WTC11 (cell line): ENCODE measurements around the gene MARK2. TPM values are rescaled to one million over a fixed set of nuclear protein-coding genes. Genes with fewer than 3 reads are reported as not detected.

Experiments
- ATAC-seq: fragments of 200-7000 bp; cut with Tn5 transposase; 2 replicates; pipeline ENCODE4 v1.10.0; 2021; ENCODE audit warnings: mild to moderate bottlenecking, moderate library complexity
- CTCF ChIA-PET: fragments of 300-600 bp; sonication (Branson Sonifier 250); formaldehyde crosslinking; loops from one replicate; lab custom pipeline; 2021; ENCODE audit warnings: antibody characterized with exemption; lab: Charles Lee
- POLR2A ChIA-PET: fragments of 350-600 bp; sonication (Branson Sonifier 250); formaldehyde crosslinking; loops from one replicate; lab custom pipeline; 2021; ENCODE audit warnings: antibody characterized with exemption; lab: Charles Lee
- DNase-seq: peaks from one replicate; pipeline ENCODE4 v3.0.0; 2021; ENCODE audit warnings: low spot score
- H3K27ac Mint-ChIP-seq: 2 replicates; pipeline ENCODE4 v1.8.0; 2021; ENCODE audit warnings: mixed read lengths
- H3K27me3 Mint-ChIP-seq: 2 replicates; pipeline ENCODE4 v1.8.0; 2021; ENCODE audit warnings: low read depth, mild to moderate bottlenecking, moderate library complexity, mixed read lengths
- H3K36me3 Mint-ChIP-seq: 2 replicates; pipeline ENCODE4 v1.8.0; 2021; ENCODE audit warnings: mixed read lengths
- H3K4me1 Mint-ChIP-seq: 2 replicates; pipeline ENCODE4 v1.8.0; 2022; ENCODE audit warnings: mixed read lengths
- H3K4me3 Mint-ChIP-seq: 2 replicates; pipeline ENCODE4 v1.8.0; 2021; ENCODE audit warnings: mild to moderate bottlenecking, moderate library complexity, mixed read lengths
- H3K9me3 Mint-ChIP-seq: 2 replicates; pipeline ENCODE4 v1.8.0; 2021; ENCODE audit warnings: mixed read lengths
- CBFB ChIP-seq: sonication (generic); formaldehyde crosslinking; IDR thresholded peaks from 2 replicates; pipeline ENCODE4 v1.8.1; 2022; ENCODE audit warnings: mild to moderate bottlenecking, low read depth, missing genetic modification reagents
- CREB1 ChIP-seq: sonication (generic); formaldehyde crosslinking; IDR thresholded peaks from 2 replicates; pipeline ENCODE4 v1.8.0; 2023; ENCODE audit warnings: mild to moderate bottlenecking, missing genetic modification reagents
- CREM ChIP-seq: sonication (generic); formaldehyde crosslinking; IDR thresholded peaks from 2 replicates; pipeline ENCODE4 v1.8.1; 2022; ENCODE audit warnings: mild to moderate bottlenecking, missing genetic modification reagents, moderate library complexity
- CTCF ChIP-seq: fragments of 200-600 bp; IDR thresholded peaks from 2 replicates; pipeline ENCODE4 v1.8.0; 2022; ENCODE audit warnings: antibody characterized with exemption
- E2F1 ChIP-seq: sonication (generic); formaldehyde crosslinking; IDR thresholded peaks from 2 replicates; pipeline ENCODE4 v1.8.0; 2022; ENCODE audit warnings: mild to moderate bottlenecking, missing genetic modification reagents
- E2F5 ChIP-seq: sonication (generic); formaldehyde crosslinking; IDR thresholded peaks from 2 replicates; pipeline ENCODE4 v1.8.1; 2022; ENCODE audit warnings: mild to moderate bottlenecking, moderate library complexity, missing genetic modification reagents
- ETV6 ChIP-seq: sonication (generic); formaldehyde crosslinking; IDR thresholded peaks from 2 replicates; pipeline ENCODE4 v1.8.1; 2022; ENCODE audit warnings: mild to moderate bottlenecking, missing genetic modification reagents
- FOXP4 ChIP-seq: sonication (generic); formaldehyde crosslinking; IDR thresholded peaks from 2 replicates; pipeline ENCODE4 v1.8.0; 2022; ENCODE audit warnings: mild to moderate bottlenecking, missing genetic modification reagents
- HMGXB4 ChIP-seq: sonication (generic); formaldehyde crosslinking; IDR thresholded peaks from 2 replicates; pipeline ENCODE4 v1.8.1; 2023; ENCODE audit warnings: mild to moderate bottlenecking, moderate library complexity, missing genetic modification reagents
- IRF2 ChIP-seq: sonication (generic); formaldehyde crosslinking; IDR thresholded peaks from 2 replicates; pipeline ENCODE4 v1.8.0; 2022; ENCODE audit warnings: low read depth, missing genetic modification reagents, borderline replicate concordance
- KAT7 ChIP-seq: sonication (generic); formaldehyde crosslinking; IDR thresholded peaks from 2 replicates; pipeline ENCODE4 v1.8.1; 2023; ENCODE audit warnings: missing genetic modification reagents, mild to moderate bottlenecking, borderline replicate concordance
- MAX ChIP-seq: sonication (generic); formaldehyde crosslinking; IDR thresholded peaks from 2 replicates; pipeline ENCODE4 v1.8.0; 2022; ENCODE audit warnings: mild to moderate bottlenecking, missing genetic modification reagents
- NR1H2 ChIP-seq: sonication (generic); formaldehyde crosslinking; IDR thresholded peaks from 2 replicates; pipeline ENCODE4 v1.9.0; 2021; ENCODE audit warnings: mild to moderate bottlenecking, moderate library complexity, missing genetic modification reagents
- OVOL2 ChIP-seq: fragments of 250-450 bp; sonication (Bioruptor Pico); IDR thresholded peaks from 2 replicates; pipeline ENCODE4 v1.9.0; 2021; ENCODE audit warnings: mild to moderate bottlenecking, borderline replicate concordance
- SP1 ChIP-seq: sonication (generic); formaldehyde crosslinking; conservative IDR thresholded peaks from 2 replicates; pipeline ENCODE4 v1.8.1; 2022; ENCODE audit warnings: missing genetic modification reagents
- ZNF281 ChIP-seq: sonication (generic); formaldehyde crosslinking; IDR thresholded peaks from 2 replicates; pipeline ENCODE4 v1.8.0; 2023; ENCODE audit warnings: mild to moderate bottlenecking, missing genetic modification reagents
- ZNF423 ChIP-seq: fragments of 250-450 bp; sonication (Bioruptor Pico); IDR thresholded peaks from 2 replicates; pipeline ENCODE4 v2.1.2; 2022; ENCODE audit warnings: mild to moderate bottlenecking, moderate library complexity
- total RNA-seq: library from RNA; stranded (reverse); gene quantifications from 3 replicates; pipeline ENCODE4 v1.2.3, GENCODE V29; 2021

The MARK2 gene
- total RNA-seq, 1 experiment from 2014 or later = 57.4 TPM

- POLR2A ChIA-PET = interaction anchor here (0.5 to 4.2 kb wide), 5 partner anchors 11 to 144 kb away, joined by 3 to 24 read pairs (median 9); no protein-coding TSS in a partner anchor
- Mint-ChIP-seq H3K4me3 (peak overlapping the region; percentile 77), H3K27ac (no peak overlapping the region; the same call in 1 of the 2 replicates)
Observed at GRCh38 chr11:63920939-63921417, 82.1 kb downstream of the MARK2 start.

More at GRCh38 chr11:63920939-63921417, 82.1 kb downstream of the MARK2 start:
- CTCF ChIA-PET = interaction anchor here (0.5 to 6.6 kb wide), 30 partner anchors 9 to 1193 kb away, joined by 3 to 103 read pairs (median 4); partner anchors contain the start of genes COX8A, FLRT1, HNRNPUL2 and MARK2
- ATAC-seq = peak; percentile 2
- Mint-ChIP-seq H3K4me1 (peaks cover 15% of the 10 kb centered on the region), H3K27me3 (peaks cover 28% of the 10 kb centered on the region), H3K9me3 (no peaks in the 10 kb centered on the region; the same call in none of the 2 replicates), H3K36me3 (no peaks in the 10 kb centered on the region)
- TF ChIP-seq SP1 (CRISPR knock-in tag) (0 out of 2 replicates have a peak, but pooled peaks have one; percentile 24), E2F1 (CRISPR knock-in tag) (no peak), E2F5 (no peak), CREM (CRISPR knock-in tag) (peak; percentile 34; the same call in 1 of the 2 replicates), FOXP4 (no peak; the same call in 1 of the 2 replicates), NR1H2 (CRISPR knock-in tag) (no peak), HMGXB4 (CRISPR knock-in tag) (0 out of 2 replicates have a peak, but pooled peaks have one; percentile 82), CBFB (CRISPR knock-in tag) (no peak), KAT7 (no peak), CTCF (peak; percentile 82), ZNF281 (CRISPR knock-in tag) (peak; percentile 42; the same call in 1 of the 2 replicates), OVOL2 (CRISPR knock-in tag) (no peak), ETV6 (CRISPR knock-in tag) (0 out of 2 replicates have a peak, but pooled peaks have one; percentile 18), IRF2 (CRISPR knock-in tag) (no peak), MAX (peak; percentile 68; the same call in 1 of the 2 replicates), ZNF423 (CRISPR knock-in tag) (no peak), CREB1 (CRISPR knock-in tag) (no peak)
- peak; percentile 91 for DNase-seq
